COLO829 (cell line): ENCODE results near the gene EEIG1.

Experiments
- DNase-seq: peaks from one replicate; pipeline ENCODE4 v3.0.0; 2012; ENCODE audit warnings: low spot score

The EEIG1 gene

GRCh38 chr9:127974769-127975261 is 6.0 kb downstream of the EEIG1 start:
- no peak for DNase-seq

- no peak for DNase-seq
These were observed 6.6 kb downstream of the EEIG1 start for GRCh38 chr9:127974001-127974768.

GRCh38 chr9:127973169-127974000 is 7.4 kb downstream of the EEIG1 start:
- no peak for DNase-seq

- DNase-seq, result no peak
These were observed 8.4 kb downstream of the EEIG1 start for GRCh38 chr9:127972236-127972871.

GRCh38 chr9:127971357-127972235 is 9.2 kb downstream of the EEIG1 start:
- DNase-seq, result no peak

GRCh38 chr9:127970401-127971313 is 10.1 kb downstream of the EEIG1 start:
- no peak for DNase-seq

- DNase-seq, result no peak
These were observed 11.9 kb downstream of the EEIG1 start for GRCh38 chr9:127968700-127969383.

- DNase-seq, result no peak
These were observed 12.7 kb downstream of the EEIG1 start for GRCh38 chr9:127968042-127968441.

GRCh38 chr9:127967151-127967809 is 13.5 kb downstream of the EEIG1 start:
- DNase-seq, result no peak

GRCh38 chr9:127966416-127967150 is 14.2 kb downstream of the EEIG1 start:
- no peak for DNase-seq

GRCh38 chr9:127965953-127966352 is 14.8 kb downstream of the EEIG1 start:
- DNase-seq, result no peak

GRCh38 chr9:127963359-127964064 is 17.3 kb downstream of the EEIG1 start:
- DNase-seq, result no peak

GRCh38 chr9:127963041-127963358 is 17.8 kb downstream of the EEIG1 start:
- DNase-seq, result no peak

- no peak for DNase-seq
These were observed 18.5 kb downstream of the EEIG1 start for GRCh38 chr9:127962278-127962677.

- DNase-seq, result no peak
These were observed 19.1 kb downstream of the EEIG1 start for GRCh38 chr9:127961613-127962155.

- DNase-seq, result no peak
These were observed 19.7 kb downstream of the EEIG1 start for GRCh38 chr9:127961155-127961490.

- no peak for DNase-seq
These were observed 20.2 kb downstream of the EEIG1 start for GRCh38 chr9:127960410-127961154.
